Stimulated activated CD4-positive, alpha-beta T cell treated with anti-CD3 and anti-CD28 coated beads, Interleukin-1b, Interleukin-23, amount 100 ng/mL, for 24 hours (primary cell): ENCODE measurements around the gene MLYCD.

Source experiments
- DNase-seq, 4 experiments: peaks; one replicate each; pipeline ENCODE4 v3.0.0-alpha.2; 2020; ENCODE audit warnings: low read depth in 4 of 4, low spot score in 1 of 4

The MLYCD gene

GRCh38 chr16:83925095-83925905 lies 26.4 kb downstream of the MLYCD start:
- no peak for DNase-seq

GRCh38 chr16:83925957-83926725 lies 27.2 kb downstream of the MLYCD start:
- no peak for DNase-seq

GRCh38 chr16:83926726-83927397 lies 27.9 kb downstream of the MLYCD start:
- peak; percentile 25 to 55 (median 45) for DNase-seq

GRCh38 chr16:83928341-83929055 lies 29.6 kb downstream of the MLYCD start:
- DNase-seq = no peak

- no peak for DNase-seq
Observed at GRCh38 chr16:83929811-83930555, 31.1 kb downstream of the MLYCD start.

- no peak for DNase-seq
Observed at GRCh38 chr16:83930730-83931500, 32.0 kb downstream of the MLYCD start.

- no peak for DNase-seq
Observed at GRCh38 chr16:83931556-83931955, 32.6 kb downstream of the MLYCD start.

GRCh38 chr16:83932304-83932703 lies 33.4 kb downstream of the MLYCD start:
- no peak for DNase-seq

GRCh38 chr16:83932955-83933673 lies 34.2 kb downstream of the MLYCD start:
- DNase-seq = no peak

GRCh38 chr16:83933885-83934683 lies 35.2 kb downstream of the MLYCD start:
- no peak for DNase-seq

GRCh38 chr16:83934684-83934977 lies 35.7 kb downstream of the MLYCD start:
- no peak for DNase-seq

- no peak for DNase-seq
Observed at GRCh38 chr16:83935005-83935857, 36.3 kb downstream of the MLYCD start.

GRCh38 chr16:83935858-83936255 lies 36.9 kb downstream of the MLYCD start:
- DNase-seq = no peak

GRCh38 chr16:83936581-83937165 lies 37.8 kb downstream of the MLYCD start:
- no peak for DNase-seq

- no peak for DNase-seq
Observed at GRCh38 chr16:83937267-83937666, 38.4 kb downstream of the MLYCD start.

- DNase-seq = no peak
Observed at GRCh38 chr16:83937922-83938885, 39.3 kb downstream of the MLYCD start.
